WTC11 (cell line): ENCODE data around the gene RRP8. TPM values are rescaled to one million over a fixed set of nuclear protein-coding genes. Genes with fewer than 3 reads are reported as not detected.

Experiments used
- ATAC-seq: fragments of 200-7000 bp; cut with Tn5 transposase; 2 replicates; pipeline ENCODE4 v1.10.0; 2021; ENCODE audit warnings: mild to moderate bottlenecking, moderate library complexity
- CTCF ChIA-PET: fragments of 300-600 bp; sonication (Branson Sonifier 250); formaldehyde crosslinking; loops from one replicate; lab custom pipeline; 2021; ENCODE audit warnings: antibody characterized with exemption; lab: Charles Lee
- POLR2A ChIA-PET: fragments of 350-600 bp; sonication (Branson Sonifier 250); formaldehyde crosslinking; loops from one replicate; lab custom pipeline; 2021; ENCODE audit warnings: antibody characterized with exemption; lab: Charles Lee
- DNase-seq: peaks from one replicate; pipeline ENCODE4 v3.0.0; 2021; ENCODE audit warnings: low spot score
- H3K27ac Mint-ChIP-seq: 2 replicates; pipeline ENCODE4 v1.8.0; 2021; ENCODE audit warnings: mixed read lengths
- H3K27me3 Mint-ChIP-seq: 2 replicates; pipeline ENCODE4 v1.8.0; 2021; ENCODE audit warnings: low read depth, mild to moderate bottlenecking, moderate library complexity, mixed read lengths
- H3K36me3 Mint-ChIP-seq: 2 replicates; pipeline ENCODE4 v1.8.0; 2021; ENCODE audit warnings: mixed read lengths
- H3K4me1 Mint-ChIP-seq: 2 replicates; pipeline ENCODE4 v1.8.0; 2022; ENCODE audit warnings: mixed read lengths
- H3K4me3 Mint-ChIP-seq: 2 replicates; pipeline ENCODE4 v1.8.0; 2021; ENCODE audit warnings: mild to moderate bottlenecking, moderate library complexity, mixed read lengths
- H3K9me3 Mint-ChIP-seq: 2 replicates; pipeline ENCODE4 v1.8.0; 2021; ENCODE audit warnings: mixed read lengths
- FOXJ3 ChIP-seq: sonication (generic); formaldehyde crosslinking; IDR thresholded peaks from 2 replicates; pipeline ENCODE4 v1.9.0; 2021; ENCODE audit warnings: missing genetic modification reagents, mild to moderate bottlenecking, borderline replicate concordance
- GABPB1 ChIP-seq: sonication (generic); formaldehyde crosslinking; IDR thresholded peaks from 2 replicates; pipeline ENCODE4 v1.8.1; 2023; ENCODE audit warnings: mild to moderate bottlenecking, missing genetic modification reagents
- MYBL2 ChIP-seq: sonication (generic); formaldehyde crosslinking; IDR thresholded peaks from 2 replicates; pipeline ENCODE4 v1.8.1; 2023; ENCODE audit warnings: mild to moderate bottlenecking, moderate library complexity, missing genetic modification reagents
- NFATC4 ChIP-seq: fragments of 250-450 bp; sonication (Bioruptor Pico); IDR thresholded peaks from 2 replicates; pipeline ENCODE4 v1.9.0; 2021; ENCODE audit warnings: mild to moderate bottlenecking
- NR1H2 ChIP-seq: sonication (generic); formaldehyde crosslinking; IDR thresholded peaks from 2 replicates; pipeline ENCODE4 v1.9.0; 2021; ENCODE audit warnings: mild to moderate bottlenecking, moderate library complexity, missing genetic modification reagents
- OVOL2 ChIP-seq: fragments of 250-450 bp; sonication (Bioruptor Pico); IDR thresholded peaks from 2 replicates; pipeline ENCODE4 v1.9.0; 2021; ENCODE audit warnings: mild to moderate bottlenecking, borderline replicate concordance
- SMAD4 ChIP-seq: sonication (generic); formaldehyde crosslinking; IDR thresholded peaks from 2 replicates; pipeline ENCODE4 v1.8.0; 2022; ENCODE audit warnings: mild to moderate bottlenecking, missing genetic modification reagents
- TEAD1 ChIP-seq: sonication (generic); formaldehyde crosslinking; IDR thresholded peaks from 2 replicates; pipeline ENCODE4 v1.8.0; 2022; ENCODE audit warnings: mild to moderate bottlenecking, missing genetic modification reagents
- ZNF121 ChIP-seq: sonication (generic); formaldehyde crosslinking; IDR thresholded peaks from 2 replicates; pipeline ENCODE4 v1.8.0; 2023; ENCODE audit warnings: missing genetic modification reagents
- ZNF219 ChIP-seq: sonication (generic); formaldehyde crosslinking; IDR thresholded peaks from 2 replicates; pipeline ENCODE4 v1.8.0; 2023; ENCODE audit warnings: missing genetic modification reagents, mild to moderate bottlenecking, borderline replicate concordance
- ZNF263 ChIP-seq: sonication (generic); formaldehyde crosslinking; IDR thresholded peaks from 2 replicates; pipeline ENCODE4 v1.8.1; 2022; ENCODE audit warnings: low read depth, mild to moderate bottlenecking, moderate library complexity, missing genetic modification reagents
- ZNF423 ChIP-seq: fragments of 250-450 bp; sonication (Bioruptor Pico); IDR thresholded peaks from 2 replicates; pipeline ENCODE4 v2.1.2; 2022; ENCODE audit warnings: mild to moderate bottlenecking, moderate library complexity
- total RNA-seq: library from RNA; stranded (reverse); gene quantifications from 3 replicates; pipeline ENCODE4 v1.2.3, GENCODE V29; 2021
- TF ChIP-seq, protein P1 (sequence below): sonication (generic); formaldehyde crosslinking; IDR thresholded peaks from 2 replicates; pipeline ENCODE4 v1.8.1; 2023; ENCODE audit warnings: mild to moderate bottlenecking, missing genetic modification reagents
- TF ChIP-seq, protein P2 (sequence below): fragments of 200-600 bp; IDR thresholded peaks from 2 replicates; pipeline ENCODE4 v1.8.0; 2022; ENCODE audit warnings: antibody characterized with exemption
- TF ChIP-seq, protein P3 (sequence below): sonication (generic); formaldehyde crosslinking; IDR thresholded peaks from 2 replicates; pipeline ENCODE4 v1.8.1; 2023; ENCODE audit warnings: mild to moderate bottlenecking, missing genetic modification reagents
- TF ChIP-seq, protein P4 (sequence below): sonication (generic); formaldehyde crosslinking; IDR thresholded peaks from 2 replicates; pipeline ENCODE4 v1.8.0; 2023; ENCODE audit warnings: missing genetic modification reagents, mild to moderate bottlenecking, borderline replicate concordance
- TF ChIP-seq, protein P5 (sequence below): sonication (generic); formaldehyde crosslinking; IDR thresholded peaks from 2 replicates; pipeline ENCODE4 v1.8.1; 2022; ENCODE audit warnings: mild to moderate bottlenecking, moderate library complexity, missing genetic modification reagents
- TF ChIP-seq, protein P6 (sequence below): fragments of 250-450 bp; sonication (Bioruptor Pico); conservative IDR thresholded peaks from 2 replicates; pipeline ENCODE4 v1.9.0; 2021; ENCODE audit warnings: mild to moderate bottlenecking

Gene RRP8
- total RNA-seq, 1 experiment from 2014 or later = 15.0 TPM

DNA sequence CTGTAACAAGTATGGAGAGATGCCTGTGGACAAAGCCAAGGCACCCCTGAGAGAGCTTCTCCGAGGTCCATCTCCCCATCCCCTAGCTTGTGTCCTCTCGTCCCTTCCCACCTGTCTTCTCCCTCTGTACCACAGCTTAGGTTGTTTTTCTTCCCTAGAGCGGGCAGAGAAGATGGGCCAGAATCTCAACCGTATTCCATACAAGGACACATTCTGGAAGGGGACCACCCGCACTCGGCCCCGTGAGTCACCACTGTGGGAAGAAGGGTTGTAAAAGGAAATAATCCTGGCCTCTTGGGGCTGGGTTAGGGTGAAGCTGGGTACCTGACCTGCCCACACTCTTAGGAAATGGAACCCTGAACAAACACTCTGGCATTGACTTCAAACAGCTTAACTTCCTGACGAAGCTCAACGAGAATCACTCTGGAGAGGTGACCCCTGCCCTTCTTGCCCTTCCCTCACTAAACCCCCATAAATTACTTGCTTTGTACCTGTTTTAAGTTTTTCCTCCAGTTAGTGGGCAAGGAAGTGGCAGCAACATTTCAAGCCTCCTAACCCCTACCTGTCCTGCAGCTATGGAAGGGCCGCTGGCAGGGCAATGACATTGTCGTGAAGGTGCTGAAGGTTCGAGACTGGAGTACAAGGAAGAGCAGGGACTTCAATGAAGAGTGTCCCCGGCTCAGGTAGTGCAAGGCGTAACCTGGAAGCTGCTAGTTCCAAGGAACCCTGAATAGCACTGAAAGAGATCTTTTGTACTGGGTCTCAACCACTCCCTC is 5.5 kb upstream of the RRP8 start (continued):
- TF ChIP-seq, protein P1, sequence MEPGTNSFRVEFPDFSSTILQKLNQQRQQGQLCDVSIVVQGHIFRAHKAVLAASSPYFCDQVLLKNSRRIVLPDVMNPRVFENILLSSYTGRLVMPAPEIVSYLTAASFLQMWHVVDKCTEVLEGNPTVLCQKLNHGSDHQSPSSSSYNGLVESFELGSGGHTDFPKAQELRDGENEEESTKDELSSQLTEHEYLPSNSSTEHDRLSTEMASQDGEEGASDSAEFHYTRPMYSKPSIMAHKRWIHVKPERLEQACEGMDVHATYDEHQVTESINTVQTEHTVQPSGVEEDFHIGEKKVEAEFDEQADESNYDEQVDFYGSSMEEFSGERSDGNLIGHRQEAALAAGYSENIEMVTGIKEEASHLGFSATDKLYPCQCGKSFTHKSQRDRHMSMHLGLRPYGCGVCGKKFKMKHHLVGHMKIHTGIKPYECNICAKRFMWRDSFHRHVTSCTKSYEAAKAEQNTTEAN = no peak
- TF ChIP-seq SMAD4 (CRISPR knock-in tag) (no peak), ZNF263 (CRISPR knock-in tag) (no peak), TEAD1 (CRISPR knock-in tag) (no peak)
- TF ChIP-seq, protein P2, sequence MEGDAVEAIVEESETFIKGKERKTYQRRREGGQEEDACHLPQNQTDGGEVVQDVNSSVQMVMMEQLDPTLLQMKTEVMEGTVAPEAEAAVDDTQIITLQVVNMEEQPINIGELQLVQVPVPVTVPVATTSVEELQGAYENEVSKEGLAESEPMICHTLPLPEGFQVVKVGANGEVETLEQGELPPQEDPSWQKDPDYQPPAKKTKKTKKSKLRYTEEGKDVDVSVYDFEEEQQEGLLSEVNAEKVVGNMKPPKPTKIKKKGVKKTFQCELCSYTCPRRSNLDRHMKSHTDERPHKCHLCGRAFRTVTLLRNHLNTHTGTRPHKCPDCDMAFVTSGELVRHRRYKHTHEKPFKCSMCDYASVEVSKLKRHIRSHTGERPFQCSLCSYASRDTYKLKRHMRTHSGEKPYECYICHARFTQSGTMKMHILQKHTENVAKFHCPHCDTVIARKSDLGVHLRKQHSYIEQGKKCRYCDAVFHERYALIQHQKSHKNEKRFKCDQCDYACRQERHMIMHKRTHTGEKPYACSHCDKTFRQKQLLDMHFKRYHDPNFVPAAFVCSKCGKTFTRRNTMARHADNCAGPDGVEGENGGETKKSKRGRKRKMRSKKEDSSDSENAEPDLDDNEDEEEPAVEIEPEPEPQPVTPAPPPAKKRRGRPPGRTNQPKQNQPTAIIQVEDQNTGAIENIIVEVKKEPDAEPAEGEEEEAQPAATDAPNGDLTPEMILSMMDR = no peak
- TF ChIP-seq, protein P3, sequence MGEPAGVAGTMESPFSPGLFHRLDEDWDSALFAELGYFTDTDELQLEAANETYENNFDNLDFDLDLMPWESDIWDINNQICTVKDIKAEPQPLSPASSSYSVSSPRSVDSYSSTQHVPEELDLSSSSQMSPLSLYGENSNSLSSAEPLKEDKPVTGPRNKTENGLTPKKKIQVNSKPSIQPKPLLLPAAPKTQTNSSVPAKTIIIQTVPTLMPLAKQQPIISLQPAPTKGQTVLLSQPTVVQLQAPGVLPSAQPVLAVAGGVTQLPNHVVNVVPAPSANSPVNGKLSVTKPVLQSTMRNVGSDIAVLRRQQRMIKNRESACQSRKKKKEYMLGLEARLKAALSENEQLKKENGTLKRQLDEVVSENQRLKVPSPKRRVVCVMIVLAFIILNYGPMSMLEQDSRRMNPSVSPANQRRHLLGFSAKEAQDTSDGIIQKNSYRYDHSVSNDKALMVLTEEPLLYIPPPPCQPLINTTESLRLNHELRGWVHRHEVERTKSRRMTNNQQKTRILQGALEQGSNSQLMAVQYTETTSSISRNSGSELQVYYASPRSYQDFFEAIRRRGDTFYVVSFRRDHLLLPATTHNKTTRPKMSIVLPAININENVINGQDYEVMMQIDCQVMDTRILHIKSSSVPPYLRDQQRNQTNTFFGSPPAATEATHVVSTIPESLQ (CRISPR knock-in tag) = no peak

DNA sequence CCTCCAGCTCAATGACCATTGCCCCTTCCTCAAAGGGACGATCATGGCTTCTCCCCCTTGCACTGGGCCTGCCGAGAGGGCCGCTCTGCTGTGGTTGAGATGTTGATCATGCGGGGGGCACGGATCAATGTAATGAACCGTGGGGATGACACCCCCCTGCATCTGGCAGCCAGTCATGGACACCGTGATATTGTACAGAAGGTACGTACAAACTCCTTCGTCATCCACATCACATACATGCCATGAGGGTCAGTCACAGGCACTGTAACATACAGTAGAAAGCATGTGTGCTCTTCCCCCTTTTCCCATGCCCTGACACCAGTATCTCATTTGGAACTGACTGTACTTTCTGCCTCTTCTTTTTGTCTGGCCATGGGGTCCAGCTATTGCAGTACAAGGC is 4.6 kb upstream of the RRP8 start:
- H3K27ac Mint-ChIP-seq = peak overlapping the region; percentile 96; the same call in 1 of the 2 replicates
- H3K36me3 Mint-ChIP-seq = peaks cover 36% of the 10 kb centered on the region
- DNase-seq (no peak), ATAC-seq (no peak)
- POLR2A ChIA-PET = interaction anchor here (1.6 to 2.9 kb wide), 2 partner anchors 13 to 75 kb away, joined by 5 to 11 read pairs; partner anchors contain the start of gene MRPL17
- H3K4me3 Mint-ChIP-seq = no peak overlapping the region
- no peaks in the 10 kb centered on the region for H3K9me3 Mint-ChIP-seq
- H3K27me3 Mint-ChIP-seq = no peaks in the 10 kb centered on the region
- H3K4me1 Mint-ChIP-seq = peaks cover 20% of the 10 kb centered on the region
- CTCF ChIA-PET = interaction anchor here (1.1 to 1.7 kb wide), 2 partner anchors 36 to 77 kb away, joined by 3 to 10 read pairs; no protein-coding TSS in a partner anchor
- TF ChIP-seq, protein P4, sequence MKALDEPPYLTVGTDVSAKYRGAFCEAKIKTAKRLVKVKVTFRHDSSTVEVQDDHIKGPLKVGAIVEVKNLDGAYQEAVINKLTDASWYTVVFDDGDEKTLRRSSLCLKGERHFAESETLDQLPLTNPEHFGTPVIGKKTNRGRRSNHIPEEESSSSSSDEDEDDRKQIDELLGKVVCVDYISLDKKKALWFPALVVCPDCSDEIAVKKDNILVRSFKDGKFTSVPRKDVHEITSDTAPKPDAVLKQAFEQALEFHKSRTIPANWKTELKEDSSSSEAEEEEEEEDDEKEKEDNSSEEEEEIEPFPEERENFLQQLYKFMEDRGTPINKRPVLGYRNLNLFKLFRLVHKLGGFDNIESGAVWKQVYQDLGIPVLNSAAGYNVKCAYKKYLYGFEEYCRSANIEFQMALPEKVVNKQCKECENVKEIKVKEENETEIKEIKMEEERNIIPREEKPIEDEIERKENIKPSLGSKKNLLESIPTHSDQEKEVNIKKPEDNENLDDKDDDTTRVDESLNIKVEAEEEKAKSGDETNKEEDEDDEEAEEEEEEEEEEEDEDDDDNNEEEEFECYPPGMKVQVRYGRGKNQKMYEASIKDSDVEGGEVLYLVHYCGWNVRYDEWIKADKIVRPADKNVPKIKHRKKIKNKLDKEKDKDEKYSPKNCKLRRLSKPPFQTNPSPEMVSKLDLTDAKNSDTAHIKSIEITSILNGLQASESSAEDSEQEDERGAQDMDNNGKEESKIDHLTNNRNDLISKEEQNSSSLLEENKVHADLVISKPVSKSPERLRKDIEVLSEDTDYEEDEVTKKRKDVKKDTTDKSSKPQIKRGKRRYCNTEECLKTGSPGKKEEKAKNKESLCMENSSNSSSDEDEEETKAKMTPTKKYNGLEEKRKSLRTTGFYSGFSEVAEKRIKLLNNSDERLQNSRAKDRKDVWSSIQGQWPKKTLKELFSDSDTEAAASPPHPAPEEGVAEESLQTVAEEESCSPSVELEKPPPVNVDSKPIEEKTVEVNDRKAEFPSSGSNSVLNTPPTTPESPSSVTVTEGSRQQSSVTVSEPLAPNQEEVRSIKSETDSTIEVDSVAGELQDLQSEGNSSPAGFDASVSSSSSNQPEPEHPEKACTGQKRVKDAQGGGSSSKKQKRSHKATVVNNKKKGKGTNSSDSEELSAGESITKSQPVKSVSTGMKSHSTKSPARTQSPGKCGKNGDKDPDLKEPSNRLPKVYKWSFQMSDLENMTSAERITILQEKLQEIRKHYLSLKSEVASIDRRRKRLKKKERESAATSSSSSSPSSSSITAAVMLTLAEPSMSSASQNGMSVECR (CRISPR knock-in tag) = no peak
- TF ChIP-seq, protein P5, sequence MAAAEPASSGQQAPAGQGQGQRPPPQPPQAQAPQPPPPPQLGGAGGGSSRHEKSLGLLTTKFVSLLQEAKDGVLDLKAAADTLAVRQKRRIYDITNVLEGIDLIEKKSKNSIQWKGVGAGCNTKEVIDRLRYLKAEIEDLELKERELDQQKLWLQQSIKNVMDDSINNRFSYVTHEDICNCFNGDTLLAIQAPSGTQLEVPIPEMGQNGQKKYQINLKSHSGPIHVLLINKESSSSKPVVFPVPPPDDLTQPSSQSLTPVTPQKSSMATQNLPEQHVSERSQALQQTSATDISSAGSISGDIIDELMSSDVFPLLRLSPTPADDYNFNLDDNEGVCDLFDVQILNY (CRISPR knock-in tag) = no peak
- TF ChIP-seq NFATC4 (CRISPR knock-in tag) (no peak), ZNF423 (no peak), TEAD1 (CRISPR knock-in tag) (no peak), GABPB1 (CRISPR knock-in tag) (no peak), FOXJ3 (CRISPR knock-in tag) (no peak), ZNF219 (CRISPR knock-in tag) (no peak), NR1H2 (CRISPR knock-in tag) (no peak), OVOL2 (CRISPR knock-in tag) (no peak), ZNF121 (no peak), MYBL2 (CRISPR knock-in tag) (no peak)
- TF ChIP-seq, protein P6, sequence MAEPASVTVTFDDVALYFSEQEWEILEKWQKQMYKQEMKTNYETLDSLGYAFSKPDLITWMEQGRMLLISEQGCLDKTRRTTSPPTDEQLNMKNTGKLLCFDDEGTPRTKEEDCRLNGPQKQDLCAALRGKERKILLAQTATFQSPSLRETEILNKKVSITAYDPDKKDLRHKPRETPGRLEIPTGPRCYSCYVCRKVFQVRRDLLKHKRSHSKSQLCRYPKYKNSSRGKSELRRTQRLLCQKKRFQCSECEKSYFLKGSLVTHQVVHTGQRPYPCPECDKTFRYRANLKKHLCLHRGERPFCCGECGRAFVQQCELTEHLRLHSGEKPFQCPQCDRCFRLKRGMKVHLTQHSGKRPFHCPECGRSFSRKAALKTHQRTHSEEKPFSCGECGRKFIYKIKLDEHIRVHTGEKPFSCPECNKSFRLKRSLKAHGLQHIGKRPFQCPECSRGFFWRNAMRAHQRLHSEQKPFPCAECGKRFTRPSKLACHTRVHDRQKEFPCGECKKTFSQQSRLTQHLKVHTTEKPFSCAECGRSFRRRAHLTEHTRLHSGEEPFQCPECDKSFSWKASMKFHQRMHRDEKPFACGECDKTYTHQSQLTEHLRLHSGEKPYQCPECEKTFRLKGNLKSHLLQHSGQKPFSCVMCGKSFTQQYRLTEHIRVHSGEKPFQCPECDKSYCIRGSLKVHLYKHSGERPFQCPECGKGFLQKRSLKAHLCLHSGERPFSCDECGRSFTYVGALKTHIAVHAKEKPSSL (CRISPR knock-in tag) = no peak
